ENCODE data around the gene SOX1. TPM values are rescaled to one million over a fixed set of nuclear protein-coding genes. Genes with fewer than 3 reads are reported as not detected.

SOX1 gene
- total RNA-seq, 1 experiment from 2014 or later = 0.15 TPM

GRCh38 chr13:112058941-112059340 is 8.0 kb upstream of the SOX1 start (continued):
- TF ChIP-seq ZNF532 (CRISPR knock-in tag; IDR thresholded peaks at IDR 0.05; ENCODE audit: borderline replicate concordance) = no peak
- TF ChIP-seq FOXP4 (CRISPR knock-in tag; IDR thresholded peaks at IDR 0.05) = no peak
- TF ChIP-seq ATF3 (CRISPR knock-in tag; conservative IDR thresholded peaks at IDR 0.05) = no peak
- TF ChIP-seq TP53 (CRISPR knock-in tag; IDR thresholded peaks at IDR 0.05) = no peak
- TF ChIP-seq JUN (CRISPR knock-in tag; IDR thresholded peaks at IDR 0.05) = no peak
- TF ChIP-seq GTF2I (CRISPR knock-in tag; conservative IDR thresholded peaks at IDR 0.05) = no peak
- TF ChIP-seq ZNF281 (CRISPR knock-in tag; IDR thresholded peaks at IDR 0.05) = no peak
- no peak for TF ChIP-seq ZNF138 (CRISPR knock-in tag; conservative IDR thresholded peaks at IDR 0.05)

GRCh38 chr13:112059457-112060281 is 7.3 kb upstream of the SOX1 start:
- H3K27ac Mint-ChIP-seq = no peak overlapping the region
- ATAC-seq (no peak), DNase-seq (ENCODE audit: low spot score) (no peak)
- POLR2A ChIA-PET = interaction anchor here (0.7 kb wide), 1 partner anchor 20 kb away, joined by 4 read pairs; no protein-coding TSS in a partner anchor
- no peaks in the 10 kb centered on the region for H3K9me3 Mint-ChIP-seq
- CTCF ChIA-PET = interaction anchor here (0.7 to 1.3 kb wide), 2 partner anchors 17 to 555 kb away, joined by 3 to 4 read pairs; no protein-coding TSS in a partner anchor
- peaks cover 61% of the 10 kb centered on the region for H3K4me1 Mint-ChIP-seq
- H3K27me3 Mint-ChIP-seq (ENCODE audit: low read depth) = peaks cover 99% of the 10 kb centered on the region
- no peaks in the 10 kb centered on the region for H3K36me3 Mint-ChIP-seq
- H3K4me3 Mint-ChIP-seq = no peak overlapping the region
- TF ChIP-seq FOXJ3 (CRISPR knock-in tag; IDR thresholded peaks at IDR 0.05; ENCODE audit: borderline replicate concordance) (no peak), RORB (CRISPR knock-in tag; IDR thresholded peaks at IDR 0.05) (no peak), CREM (CRISPR knock-in tag; IDR thresholded peaks at IDR 0.05) (no peak), OVOL2 (CRISPR knock-in tag; IDR thresholded peaks at IDR 0.05; ENCODE audit: borderline replicate concordance) (no peak), ZNF219 (CRISPR knock-in tag; IDR thresholded peaks at IDR 0.05; ENCODE audit: borderline replicate concordance) (no peak), ZMAT4 (CRISPR knock-in tag; IDR thresholded peaks at IDR 0.05) (no peak), ELF4 (CRISPR knock-in tag; IDR thresholded peaks at IDR 0.05; ENCODE audit: low read depth) (no peak), NR3C1 (CRISPR knock-in tag; conservative IDR thresholded peaks at IDR 0.05; ENCODE audit: low read depth) (no peak), SOX15 (CRISPR knock-in tag; IDR thresholded peaks at IDR 0.05) (no peak), ZNF425 (CRISPR knock-in tag; conservative IDR thresholded peaks at IDR 0.05) (no peak), ZNF138 (CRISPR knock-in tag; conservative IDR thresholded peaks at IDR 0.05) (no peak), EMX1 (CRISPR knock-in tag; IDR thresholded peaks at IDR 0.05) (no peak), ZNF671 (CRISPR knock-in tag; IDR thresholded peaks at IDR 0.05) (no peak), SMAD3 (CRISPR knock-in tag; IDR thresholded peaks at IDR 0.05; ENCODE audit: borderline replicate concordance) (no peak), ATF6 (CRISPR knock-in tag; IDR thresholded peaks at IDR 0.05) (no peak)
